Measurements from ENCODE around the gene PTPRK. TPM values are rescaled to one million over a fixed set of nuclear protein-coding genes. Genes with fewer than 3 reads are reported as not detected.

The PTPRK gene
- total and polyA plus RNA-seq, 2 of the 13 experiments (the other 11 are each of a cell fraction or from before 2014, with no cell fraction given): 43.6 to 98.3 TPM

- H3K36me3 ChIP-seq (replicated peaks in 1 of 2; ENCODE audit: control insufficient read depth in 1 of 2, insufficient read depth in 2 of 2, low read length in 2 of 2): peaks cover 0 to 3% of the 10 kb centered on the region in 2 experiments; a peak in 2 of 5 replicates
- ATAC-seq (no peak), DNase-seq (ENCODE audit: low spot score) (no peak), FAIRE-seq (no peak)
- peaks cover 6% of the 10 kb centered on the region for H3K4me1 ChIP-seq (ENCODE audit: insufficient read depth, low read length)
- no peak overlapping the region for H2AFZ ChIP-seq (ENCODE audit: low read length)
- H3K4me2 ChIP-seq (ENCODE audit: low read depth, low read length): no peak overlapping the region
- in situ Hi-C loops (cut with HindIII; ENCODE audit: extremely low pct_ligation_motif_present, low pct_unique_long_range_greater_than_20kb): no loop called here
- TF ChIP-seq ZNF34 (CRISPR knock-in tag; IDR thresholded peaks at IDR 0.05; ENCODE audit: borderline replicate concordance): no peak
- TF ChIP-seq ZSCAN20 (CRISPR knock-in tag; IDR thresholded peaks at IDR 0.05; ENCODE audit: borderline replicate concordance): no peak
- TF ChIP-seq PAF1 (CRISPR knock-in tag; IDR thresholded peaks at IDR 0.05): no peak
- TF ChIP-seq TMF1 (CRISPR knock-in tag; IDR thresholded peaks at IDR 0.05; ENCODE audit: low read depth): no peak
- no peak for TF ChIP-seq IRF9 (CRISPR knock-in tag; IDR thresholded peaks at IDR 0.05; ENCODE audit: borderline replicate concordance)
- TF ChIP-seq ZBTB7A (CRISPR knock-in tag; IDR thresholded peaks at IDR 0.05): no peak
- no peak for TF ChIP-seq GPN1 (CRISPR knock-in tag; IDR thresholded peaks at IDR 0.05; ENCODE audit: borderline replicate concordance)
- no peak for TF ChIP-seq ZNF784 (CRISPR knock-in tag; IDR thresholded peaks at IDR 0.05; ENCODE audit: borderline replicate concordance)
- TF ChIP-seq CEBPB (IDR thresholded peaks at IDR 0.05; ENCODE audit: borderline replicate concordance, low read depth, low read length): no peak
- TF ChIP-seq MZF1 (CRISPR knock-in tag; IDR thresholded peaks at IDR 0.05; ENCODE audit: borderline replicate concordance): no peak
- no peak for TF ChIP-seq SRSF1 (optimal IDR thresholded peaks at IDR 0.05; ENCODE audit: low read depth, low read length)
- TF ChIP-seq NPAS2 (CRISPR knock-in tag; IDR thresholded peaks at IDR 0.05; ENCODE audit: borderline replicate concordance): no peak
- TF ChIP-seq PRDM4 (CRISPR knock-in tag; IDR thresholded peaks at IDR 0.05; ENCODE audit: borderline replicate concordance): no peak
- no peak for TF ChIP-seq E2F2 (CRISPR knock-in tag; IDR thresholded peaks at IDR 0.05; ENCODE audit: borderline replicate concordance)
- no peak for TF ChIP-seq ZNF570 (CRISPR knock-in tag; IDR thresholded peaks at IDR 0.05; ENCODE audit: borderline replicate concordance)
- no peak overlapping the region for H3K9ac ChIP-seq (ENCODE audit: insufficient read depth, low read depth, low read length)
- H3K4me3 ChIP-seq (replicated peaks in 1 of 3; ENCODE audit: insufficient read depth in 1 of 3, low read depth in 2 of 3, low read length in 3 of 3): no peak overlapping the region
- H3K9me3 ChIP-seq (ENCODE audit: low read length): no peaks in the 10 kb centered on the region
- no peak overlapping the region for H3K27ac ChIP-seq (ENCODE audit: extremely low read length, insufficient read depth, low read length)
- POLR2A ChIA-PET: no interaction called here
- CTCF ChIA-PET (ENCODE audit: low intra/inter-chr PET ratio, low total read pairs): no interaction called here
- H3K79me2 ChIP-seq (ENCODE audit: insufficient read depth, low read length): no peaks in the 10 kb centered on the region
- no TSS peak for BruUV-seq (replicated peaks)
- intact Hi-C loops (cut with micrococcal nuclease; ENCODE audit: unreplicated experiment): no loop called here
- no peaks in the 10 kb centered on the region for H3K27me3 ChIP-seq (ENCODE audit: control insufficient read depth in 1 of 2, insufficient read depth in 2 of 2, low read length in 2 of 2)
- H4K20me1 ChIP-seq (ENCODE audit: insufficient read depth, low read length): no peaks in the 10 kb centered on the region; the same call in 1 of the 2 replicates
These were observed 378.5 kb downstream of the PTPRK start for GRCh38 chr6:128141932-128142331.

All from HepG2 (cell line).